IPS-15b (cell line): ENCODE data around the gene C1orf53.
"Not testable (repeated sequence)": the region's sequence is repeated elsewhere in the genome, so short reads cannot be mapped to it uniquely, and the experiment has no call there.

Source experiments
- H3K27me3 ChIP-seq: one replicate; pipeline ENCODE4 v1.6.1; 2013; ENCODE audit warnings: low read length; ENCODE audit not compliant: control insufficient read depth, insufficient read depth
- H3K36me3 ChIP-seq: one replicate; pipeline ENCODE4 v1.6.1; 2013; ENCODE audit warnings: low read length; ENCODE audit not compliant: control insufficient read depth, insufficient read depth
- H3K4me1 ChIP-seq: one replicate; pipeline ENCODE4 v1.6.1; 2013; ENCODE audit warnings: mild to moderate bottlenecking, low read length; ENCODE audit not compliant: control insufficient read depth, insufficient read depth
- H3K4me3 ChIP-seq: one replicate; pipeline ENCODE4 v1.5.1; 2013; ENCODE audit warnings: low read depth, low read length
- H3K9ac ChIP-seq: one replicate; pipeline ENCODE4 v1.6.1; 2013; ENCODE audit warnings: low read depth, mild to moderate bottlenecking, low read length
- H3K9me3 ChIP-seq: one replicate; pipeline ENCODE4 v1.6.1; 2013; ENCODE audit warnings: mild to moderate bottlenecking, low read length; ENCODE audit not compliant: control insufficient read depth, insufficient read depth

The C1orf53 gene

DNA sequence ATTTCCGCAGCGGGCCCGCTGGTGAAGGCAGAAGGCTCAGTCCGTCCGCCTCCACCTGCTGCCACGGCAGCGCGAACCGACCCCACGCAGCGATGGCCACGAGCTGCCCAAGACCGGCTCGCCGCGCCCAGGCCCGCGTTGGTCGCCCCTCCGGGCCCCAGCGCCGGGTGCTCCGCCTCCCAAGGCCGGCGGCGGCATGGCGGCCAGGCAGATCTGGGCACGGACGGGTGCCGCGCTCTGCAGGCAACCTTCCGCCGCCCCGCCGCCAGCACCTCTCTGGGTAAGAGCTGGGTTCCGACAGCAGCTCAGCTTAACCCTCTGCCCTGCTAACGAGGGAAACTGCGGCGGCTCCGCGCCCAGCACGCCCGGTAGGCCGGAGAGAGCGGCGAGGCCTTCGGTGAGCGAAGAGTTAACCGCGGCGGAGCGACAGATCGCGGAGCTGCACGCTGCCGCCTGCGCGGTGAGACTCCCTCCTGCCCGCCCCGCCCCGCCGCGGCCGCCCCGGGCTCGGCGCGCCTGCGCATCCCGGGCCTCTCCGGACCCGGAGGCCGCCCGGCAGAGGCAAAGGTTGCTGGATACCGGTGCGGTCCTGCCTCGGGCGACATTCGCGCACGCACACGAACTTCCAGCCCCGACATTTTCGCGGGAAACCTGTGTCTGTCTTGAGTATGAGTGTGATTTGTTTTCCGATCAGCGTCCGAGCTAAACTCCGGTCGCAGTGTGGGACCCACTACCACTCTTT lies at the start of gene C1orf53:
Gene C1orf53 (plus strand): TSS at position 177 of the 742 bp plus-strand sequence. CDS start 20 bp downstream, at position 197.
- Histone ChIP-seq H3K9me3 (no peaks in the 10 kb centered on the region), H3K36me3 (no peaks in the 10 kb centered on the region), H3K9ac (peak within 1 kb of the TSS; percentile 51), H3K4me1 (no peaks in the 10 kb centered on the region), H3K27me3 (peaks cover 83% of the 10 kb centered on the region), H3K4me3 (peak within 1 kb of the TSS; percentile 50)

DNA sequence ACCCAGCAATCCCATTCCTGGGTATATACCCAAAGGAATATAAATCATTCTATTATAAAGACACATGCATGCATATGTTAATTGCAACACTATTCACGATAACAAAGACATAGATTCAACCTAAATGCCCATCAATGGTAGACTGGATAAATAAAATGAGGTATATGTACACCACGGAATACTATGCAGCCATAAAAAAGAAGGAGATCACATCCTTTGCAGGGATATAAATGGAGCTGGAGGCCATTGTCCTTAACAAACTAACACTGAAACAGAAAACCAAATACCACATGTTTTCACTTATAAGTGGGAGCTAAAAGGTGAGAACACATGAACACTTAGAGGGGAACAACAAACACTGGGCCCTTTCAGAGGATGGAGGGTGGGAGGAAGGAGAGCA lies 46.7 kb upstream of the C1orf53 start:
- not testable (repeated sequence) for H3K9ac ChIP-seq, H3K4me3 ChIP-seq, H3K4me1 ChIP-seq, H3K36me3 ChIP-seq, H3K27me3 ChIP-seq, H3K9me3 ChIP-seq

DNA sequence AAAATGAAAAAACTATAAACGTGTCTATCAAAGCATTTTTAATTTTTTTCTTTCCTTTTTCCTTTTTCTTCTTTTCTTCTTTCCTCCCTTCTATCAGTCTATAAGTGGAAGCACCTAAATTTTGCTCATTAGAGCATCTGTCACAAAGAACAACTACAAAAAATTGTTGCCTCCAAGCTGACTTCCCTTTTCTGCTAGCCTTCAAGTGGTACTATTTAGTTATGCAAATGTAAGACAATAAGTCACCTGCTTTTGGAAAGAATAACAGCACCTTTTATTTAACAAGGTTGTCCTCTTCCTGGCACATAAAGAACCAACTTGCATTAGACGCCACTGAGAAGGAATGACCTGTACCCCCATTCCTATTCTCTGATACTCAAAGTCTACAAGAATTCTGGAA lies 45.0 kb upstream of the C1orf53 start:
- Histone ChIP-seq H3K4me1 (peaks cover 4% of the 10 kb centered on the region), H3K9ac (no peak overlapping the region), H3K36me3 (no peaks in the 10 kb centered on the region), H3K27me3 (no peaks in the 10 kb centered on the region), H3K4me3 (no peak overlapping the region), H3K9me3 (no peaks in the 10 kb centered on the region)

DNA sequence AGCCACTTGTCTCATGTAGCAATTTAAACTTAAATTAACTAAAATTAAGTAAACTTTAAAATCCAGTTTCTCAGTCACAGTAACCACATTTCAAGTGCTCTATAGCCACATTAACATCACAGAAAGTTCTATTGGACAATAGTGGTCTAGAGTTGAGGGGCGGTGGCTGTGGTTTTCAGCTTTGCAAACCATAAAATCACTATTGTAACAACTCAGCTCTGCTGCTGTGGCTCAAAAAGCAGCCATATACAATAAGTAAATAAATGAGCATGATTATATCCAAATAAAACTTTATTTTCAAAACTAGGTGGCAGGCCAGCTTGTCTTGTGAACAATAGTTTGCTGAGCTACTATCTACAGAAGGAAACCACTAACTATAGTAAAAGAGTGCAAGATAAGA lies 43.4 kb upstream of the C1orf53 start:
- H3K4me3 ChIP-seq, result no peak overlapping the region
- no peak overlapping the region for H3K9ac ChIP-seq
- H3K9me3 ChIP-seq, result no peaks in the 10 kb centered on the region
- H3K27me3 ChIP-seq, result no peaks in the 10 kb centered on the region
- H3K36me3 ChIP-seq, result no peaks in the 10 kb centered on the region
- peaks cover 4% of the 10 kb centered on the region for H3K4me1 ChIP-seq

DNA sequence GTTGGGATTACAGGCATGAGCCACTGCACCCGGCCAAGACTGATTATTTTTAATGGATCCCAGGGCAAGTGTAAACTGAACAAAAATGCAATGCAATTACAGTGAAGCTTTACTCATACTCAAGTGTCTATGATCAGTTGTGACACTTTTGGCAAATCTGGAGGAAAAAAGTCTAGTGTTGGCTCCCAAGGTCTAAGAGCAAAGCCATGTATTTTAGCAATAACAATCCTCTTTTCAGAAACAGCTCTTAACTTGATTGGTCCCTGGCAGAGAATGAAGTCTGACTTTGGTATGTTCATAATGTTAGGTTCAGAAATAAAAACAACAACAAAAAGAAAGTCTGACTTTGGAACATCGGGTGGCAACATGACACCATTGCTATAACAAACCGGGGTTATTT lies 40.2 kb upstream of the C1orf53 start:
- Histone ChIP-seq H3K9me3 (no peaks in the 10 kb centered on the region), H3K9ac (no peak overlapping the region), H3K4me1 (peaks cover 4% of the 10 kb centered on the region), H3K27me3 (no peaks in the 10 kb centered on the region), H3K36me3 (no peaks in the 10 kb centered on the region), H3K4me3 (no peak overlapping the region)

DNA sequence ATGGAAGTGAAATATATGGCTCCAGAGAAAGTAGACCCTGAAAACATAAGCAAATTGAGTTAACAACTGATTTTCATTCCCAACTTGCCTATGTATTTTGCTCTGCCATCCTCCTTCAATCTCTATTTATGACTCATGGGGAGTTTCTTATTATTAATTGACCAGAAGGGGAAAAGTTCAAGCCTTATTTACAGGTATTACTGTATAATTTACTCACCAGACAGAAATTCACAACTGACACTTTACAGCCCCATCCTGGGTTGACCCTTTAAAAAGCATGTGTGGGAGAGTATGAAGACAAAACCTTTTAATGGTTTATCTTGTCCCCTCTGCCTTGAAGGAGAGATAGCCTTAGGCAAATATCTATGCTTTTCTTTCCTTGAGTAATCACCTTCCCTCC lies 39.8 kb upstream of the C1orf53 start:
- Histone ChIP-seq H3K27me3 (no peaks in the 10 kb centered on the region), H3K9me3 (no peaks in the 10 kb centered on the region), H3K9ac (no peak overlapping the region), H3K4me3 (no peak overlapping the region), H3K36me3 (no peaks in the 10 kb centered on the region), H3K4me1 (peaks cover 4% of the 10 kb centered on the region)

DNA sequence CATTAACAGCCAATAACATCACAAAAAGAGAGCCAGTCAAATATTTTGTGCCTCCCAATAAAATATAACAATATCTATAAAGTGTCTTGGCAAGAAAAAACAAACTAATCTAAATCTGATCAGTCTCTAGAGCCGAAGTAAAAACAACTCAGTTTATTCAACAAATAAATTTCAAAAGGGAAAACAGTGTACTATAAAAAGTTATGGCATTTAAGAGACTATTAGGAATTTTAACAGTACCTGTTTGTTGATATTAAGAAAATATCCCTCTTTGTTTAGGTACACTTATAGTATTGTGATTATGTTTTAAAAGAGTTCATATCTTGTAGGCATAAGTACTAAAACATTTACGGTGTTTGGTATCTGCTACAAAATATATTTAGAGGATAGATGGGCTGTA lies 36.6 kb upstream of the C1orf53 start:
- Histone ChIP-seq H3K9ac (no peak overlapping the region), H3K4me3 (no peak overlapping the region)

DNA sequence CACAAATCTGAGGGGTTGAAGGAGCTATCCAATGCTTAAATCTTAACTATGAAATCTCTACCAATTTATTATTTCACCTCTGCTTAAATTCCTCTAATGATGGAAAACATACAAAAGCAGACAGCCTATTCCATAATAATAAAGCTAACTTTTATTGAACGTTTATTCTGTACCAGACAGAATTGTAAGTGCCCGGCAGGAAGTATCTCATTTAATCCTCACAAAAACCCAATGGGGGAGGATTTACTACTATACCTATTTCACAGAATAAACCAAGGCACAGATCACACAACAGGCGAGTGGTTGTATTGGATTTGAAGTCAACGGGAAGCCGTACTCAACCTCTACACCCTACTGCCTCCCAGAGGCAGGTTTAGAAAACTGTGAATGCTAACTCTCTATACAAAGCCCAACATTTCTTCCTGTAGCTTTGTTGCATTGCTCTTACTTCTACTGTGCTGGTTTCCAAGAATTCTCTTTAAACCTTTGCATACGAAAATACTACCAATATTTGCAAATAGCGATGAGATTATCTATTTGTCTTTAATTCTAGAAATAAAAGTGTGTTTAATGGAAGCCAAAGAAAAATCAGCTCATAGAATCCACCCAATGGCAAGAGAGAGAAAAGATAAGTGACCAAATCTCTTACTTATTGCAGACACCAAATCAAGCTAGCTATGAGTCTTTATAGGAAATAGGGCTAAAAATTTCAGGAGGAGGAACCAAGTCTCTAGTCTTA lies 33.5 kb upstream of the C1orf53 start:
- Histone ChIP-seq H3K4me1 (peaks cover 4% of the 10 kb centered on the region), H3K36me3 (no peaks in the 10 kb centered on the region), H3K4me3 (no peak overlapping the region), H3K9me3 (no peaks in the 10 kb centered on the region), H3K9ac (no peak overlapping the region), H3K27me3 (no peaks in the 10 kb centered on the region)

More for the DNA sequence above, 36.6 kb upstream of the C1orf53 start:
- H3K27me3 ChIP-seq, result no peaks in the 10 kb centered on the region
- H3K36me3 ChIP-seq, result no peaks in the 10 kb centered on the region
- H3K9me3 ChIP-seq, result no peaks in the 10 kb centered on the region
- H3K4me1 ChIP-seq, result peaks cover 8% of the 10 kb centered on the region

DNA sequence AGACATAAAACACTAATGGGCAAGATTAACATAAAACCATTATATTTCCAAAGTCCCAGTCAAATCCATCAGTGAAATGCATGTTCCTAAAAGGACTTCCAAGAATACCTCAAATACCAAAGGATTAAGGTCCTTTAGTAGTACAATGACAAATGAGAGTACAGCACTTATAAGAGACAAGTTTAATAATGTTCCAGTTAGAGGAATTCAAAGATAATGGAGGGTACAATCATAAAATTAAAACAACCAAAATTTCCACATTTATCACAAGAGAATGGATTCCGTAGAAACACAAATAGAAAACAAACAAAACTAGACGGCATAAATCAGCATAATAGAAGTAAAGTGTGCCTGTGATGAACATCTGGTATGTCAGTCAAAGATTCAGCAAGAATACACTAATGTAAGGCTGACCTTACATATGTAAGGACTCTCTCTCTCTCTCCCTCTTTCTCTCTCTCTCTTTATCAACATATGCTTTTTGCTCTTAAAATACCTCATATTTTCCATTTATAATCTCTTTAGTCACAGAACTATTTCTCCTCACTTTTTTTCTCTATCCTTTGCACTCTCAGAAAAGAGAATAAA lies 32.8 kb upstream of the C1orf53 start:
- Histone ChIP-seq H3K9ac (no peak overlapping the region), H3K9me3 (no peaks in the 10 kb centered on the region), H3K36me3 (no peaks in the 10 kb centered on the region), H3K27me3 (no peaks in the 10 kb centered on the region), H3K4me3 (no peak overlapping the region), H3K4me1 (peaks cover 4% of the 10 kb centered on the region)

DNA sequence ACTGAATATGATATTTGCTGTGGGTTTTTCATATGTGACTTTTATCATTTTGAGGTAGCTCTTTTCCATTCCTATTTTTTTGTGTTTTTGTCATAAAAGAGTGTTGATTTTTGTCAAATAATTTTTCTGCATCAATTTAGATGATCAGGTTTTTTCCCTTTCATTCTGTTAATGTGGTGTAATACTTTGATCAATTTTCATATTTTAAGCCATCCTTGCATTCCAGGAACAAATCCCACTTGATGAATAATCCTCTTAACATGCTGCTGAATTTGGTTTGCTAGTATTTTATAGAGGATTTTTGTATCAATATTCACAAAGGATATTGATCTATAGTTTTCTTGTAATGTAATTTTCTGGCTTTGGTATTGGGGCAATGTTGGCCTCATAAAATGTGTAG lies 25.5 kb upstream of the C1orf53 start:
- H3K9me3 ChIP-seq, result peaks cover 3% of the 10 kb centered on the region
- no peaks in the 10 kb centered on the region for H3K4me1 ChIP-seq
- no peak overlapping the region for H3K4me3 ChIP-seq

DNA sequence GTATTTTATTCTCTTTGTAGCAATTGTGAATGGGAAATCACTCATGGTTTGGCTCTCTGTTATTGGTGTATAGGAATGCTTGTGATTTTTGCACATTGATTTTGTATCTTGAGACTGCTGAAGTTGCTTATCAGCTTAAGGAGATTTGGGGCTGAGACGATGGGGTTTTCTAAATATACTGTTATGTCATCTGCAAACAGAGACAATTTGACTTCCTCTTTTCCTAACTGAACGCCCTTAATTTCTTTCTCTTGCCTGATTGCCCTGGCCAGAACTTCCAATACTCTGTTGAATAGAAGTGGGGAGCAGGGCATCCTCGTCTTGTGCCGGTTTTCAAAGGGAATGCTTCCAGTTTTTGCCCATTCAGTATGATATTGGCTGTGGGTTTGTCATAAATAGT lies 22.0 kb upstream of the C1orf53 start:
- H3K9me3 ChIP-seq, H3K9ac ChIP-seq, H3K4me1 ChIP-seq, H3K4me3 ChIP-seq, H3K36me3 ChIP-seq, H3K27me3 ChIP-seq: not testable (repeated sequence)

More for the DNA sequence above, 25.5 kb upstream of the C1orf53 start:
- Histone ChIP-seq H3K36me3 (no peaks in the 10 kb centered on the region), H3K27me3 (no peaks in the 10 kb centered on the region), H3K9ac (no peak overlapping the region)

DNA sequence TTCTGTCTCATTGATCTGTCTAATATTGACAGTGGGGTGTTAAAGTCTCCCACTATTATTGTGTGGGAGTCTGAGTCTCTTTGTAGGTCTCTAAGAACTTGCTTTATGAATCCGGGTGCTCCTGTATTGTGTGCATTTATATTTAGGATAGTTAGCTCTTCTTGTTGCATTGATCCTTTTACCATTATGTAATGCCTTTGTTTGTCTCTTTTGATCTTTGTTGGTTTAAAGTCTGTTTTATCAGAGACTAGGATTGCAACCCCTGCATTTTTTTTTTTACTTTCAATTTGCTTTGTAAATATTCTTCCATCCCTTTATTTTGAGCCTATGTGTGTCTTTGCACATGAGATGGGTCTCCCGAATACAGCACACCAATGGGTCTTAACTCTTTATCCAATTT lies 20.2 kb upstream of the C1orf53 start:
- H3K36me3 ChIP-seq, H3K4me3 ChIP-seq, H3K4me1 ChIP-seq, H3K9me3 ChIP-seq, H3K27me3 ChIP-seq, H3K9ac ChIP-seq: not testable (repeated sequence)
